Measurements from ENCODE around the gene ZNF669.
"Not testable (repeated sequence)": the region's sequence is repeated elsewhere in the genome, so short reads cannot be mapped to it uniquely, and the experiment has no call there.

DNA sequence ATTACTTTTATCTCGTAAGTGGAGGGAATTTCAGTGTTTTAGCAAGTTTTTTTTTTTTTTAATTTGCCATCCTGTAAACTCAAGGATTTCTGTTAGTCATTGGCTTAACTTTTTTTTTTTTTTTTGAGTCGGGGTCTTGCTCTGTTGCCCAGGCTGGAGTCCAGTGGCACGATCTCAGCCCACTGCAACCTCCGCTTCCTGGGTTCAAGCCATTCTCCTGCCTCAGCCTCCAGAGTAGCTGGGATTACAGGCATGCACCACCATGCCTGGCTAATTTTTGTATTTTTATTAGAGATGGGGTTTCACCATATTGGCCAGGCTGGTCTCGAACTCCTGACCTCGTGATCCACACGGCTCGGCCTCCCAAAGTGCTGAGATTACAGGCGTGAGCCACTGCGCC is 43.0 kb upstream of the ZNF669 start:
- TF ChIP-seq BHLHE40 (IDR thresholded peaks at IDR 0.05; ENCODE audit: borderline replicate concordance); NFRKB (IDR thresholded peaks at IDR 0.05); SUZ12 (IDR thresholded peaks at IDR 0.05); HDGF (IDR thresholded peaks at IDR 0.05; ENCODE audit: borderline replicate concordance): not testable (repeated sequence)
